ENCODE results near the gene CDH23.

CDH23 gene

GRCh38 chr10:71704816-71705215 lies 308.1 kb downstream of the CDH23 start:
- Mint-ChIP-seq H3K4me1 (ENCODE audit: low read depth) (peaks cover 15% of the 10 kb centered on the region), H3K9me3 (no peaks in the 10 kb centered on the region), H3K27ac (no peak overlapping the region)

GRCh38 chr10:71705582-71705981 lies 308.9 kb downstream of the CDH23 start:
- no peak overlapping the region for H3K4me3 Mint-ChIP-seq
- peaks cover 17% of the 10 kb centered on the region for H3K4me1 Mint-ChIP-seq (ENCODE audit: low read depth)
- H3K36me3 Mint-ChIP-seq (ENCODE audit: low read depth): no peaks in the 10 kb centered on the region
- no peaks in the 10 kb centered on the region for H3K9me3 Mint-ChIP-seq
- H3K27me3 Mint-ChIP-seq (ENCODE audit: low read depth): no peaks in the 10 kb centered on the region
- no peak overlapping the region for H3K27ac Mint-ChIP-seq

More at GRCh38 chr10:71704816-71705215, 308.1 kb downstream of the CDH23 start:
- no peaks in the 10 kb centered on the region for H3K27me3 Mint-ChIP-seq (ENCODE audit: low read depth)
- no peaks in the 10 kb centered on the region for H3K36me3 Mint-ChIP-seq (ENCODE audit: low read depth)
- no peak overlapping the region for H3K4me3 Mint-ChIP-seq

- H3K27ac Mint-ChIP-seq: no peak overlapping the region
- no peak overlapping the region for H3K4me3 Mint-ChIP-seq
- no peaks in the 10 kb centered on the region for H3K9me3 Mint-ChIP-seq
- no peaks in the 10 kb centered on the region for H3K36me3 Mint-ChIP-seq (ENCODE audit: low read depth)
- H3K27me3 Mint-ChIP-seq (ENCODE audit: low read depth): no peaks in the 10 kb centered on the region
- peaks cover 17% of the 10 kb centered on the region for H3K4me1 Mint-ChIP-seq (ENCODE audit: low read depth)
These were observed 309.7 kb downstream of the CDH23 start for GRCh38 chr10:71706216-71707121.

GRCh38 chr10:71707240-71707789 lies 310.6 kb downstream of the CDH23 start:
- H3K27ac Mint-ChIP-seq: no peak overlapping the region
- no peaks in the 10 kb centered on the region for H3K9me3 Mint-ChIP-seq
- no peak overlapping the region for H3K4me3 Mint-ChIP-seq
- H3K36me3 Mint-ChIP-seq (ENCODE audit: low read depth): no peaks in the 10 kb centered on the region
- H3K27me3 Mint-ChIP-seq (ENCODE audit: low read depth): no peaks in the 10 kb centered on the region
- peaks cover 19% of the 10 kb centered on the region for H3K4me1 Mint-ChIP-seq (ENCODE audit: low read depth)

- H3K4me1 Mint-ChIP-seq (ENCODE audit: low read depth): peaks cover 25% of the 10 kb centered on the region
These were observed 311.6 kb downstream of the CDH23 start for GRCh38 chr10:71708301-71708703.

GRCh38 chr10:71708897-71709882 lies 312.5 kb downstream of the CDH23 start:
- Mint-ChIP-seq H3K27ac (peak overlapping the region; percentile 10), H3K27me3 (ENCODE audit: low read depth) (no peaks in the 10 kb centered on the region), H3K4me1 (ENCODE audit: low read depth) (peaks cover 32% of the 10 kb centered on the region), H3K4me3 (no peak overlapping the region), H3K9me3 (no peaks in the 10 kb centered on the region), H3K36me3 (ENCODE audit: low read depth) (no peaks in the 10 kb centered on the region)

More at GRCh38 chr10:71708301-71708703, 311.6 kb downstream of the CDH23 start:
- Mint-ChIP-seq H3K27ac (no peak overlapping the region), H3K36me3 (ENCODE audit: low read depth) (no peaks in the 10 kb centered on the region), H3K4me3 (no peak overlapping the region), H3K27me3 (ENCODE audit: low read depth) (no peaks in the 10 kb centered on the region), H3K9me3 (no peaks in the 10 kb centered on the region)

GRCh38 chr10:71710519-71710918 lies 313.8 kb downstream of the CDH23 start:
- Mint-ChIP-seq H3K4me3 (no peak overlapping the region), H3K36me3 (ENCODE audit: low read depth) (no peaks in the 10 kb centered on the region), H3K4me1 (ENCODE audit: low read depth) (peaks cover 40% of the 10 kb centered on the region), H3K27ac (peak overlapping the region; percentile 41), H3K9me3 (no peaks in the 10 kb centered on the region), H3K27me3 (ENCODE audit: low read depth) (no peaks in the 10 kb centered on the region)

- peaks cover 44% of the 10 kb centered on the region for H3K4me1 Mint-ChIP-seq (ENCODE audit: low read depth)
- H3K36me3 Mint-ChIP-seq (ENCODE audit: low read depth): no peaks in the 10 kb centered on the region
- H3K27ac Mint-ChIP-seq: peak overlapping the region; percentile 95
- H3K4me3 Mint-ChIP-seq: no peak overlapping the region
- H3K27me3 Mint-ChIP-seq (ENCODE audit: low read depth): no peaks in the 10 kb centered on the region
- H3K9me3 Mint-ChIP-seq: no peaks in the 10 kb centered on the region
These were observed 314.4 kb downstream of the CDH23 start for GRCh38 chr10:71711052-71711623.

- Mint-ChIP-seq H3K4me1 (ENCODE audit: low read depth) (peaks cover 44% of the 10 kb centered on the region), H3K4me3 (no peak overlapping the region), H3K9me3 (no peaks in the 10 kb centered on the region)
These were observed 315.4 kb downstream of the CDH23 start for GRCh38 chr10:71712170-71712569.

GRCh38 chr10:71712572-71713134 lies 315.9 kb downstream of the CDH23 start:
- no peaks in the 10 kb centered on the region for H3K36me3 Mint-ChIP-seq (ENCODE audit: low read depth)
- peaks cover 43% of the 10 kb centered on the region for H3K4me1 Mint-ChIP-seq (ENCODE audit: low read depth)
- peak overlapping the region; percentile 95 for H3K27ac Mint-ChIP-seq
- no peaks in the 10 kb centered on the region for H3K27me3 Mint-ChIP-seq (ENCODE audit: low read depth)
- H3K4me3 Mint-ChIP-seq: peak overlapping the region; percentile 64
- H3K9me3 Mint-ChIP-seq: no peaks in the 10 kb centered on the region

More at GRCh38 chr10:71712170-71712569, 315.4 kb downstream of the CDH23 start:
- no peaks in the 10 kb centered on the region for H3K27me3 Mint-ChIP-seq (ENCODE audit: low read depth)
- H3K27ac Mint-ChIP-seq: peak overlapping the region; percentile 95
- H3K36me3 Mint-ChIP-seq (ENCODE audit: low read depth): no peaks in the 10 kb centered on the region

- Mint-ChIP-seq H3K4me1 (ENCODE audit: low read depth) (peaks cover 40% of the 10 kb centered on the region), H3K4me3 (peak overlapping the region; percentile 72), H3K27ac (peak overlapping the region; percentile 95), H3K27me3 (ENCODE audit: low read depth) (no peaks in the 10 kb centered on the region), H3K36me3 (ENCODE audit: low read depth) (no peaks in the 10 kb centered on the region), H3K9me3 (no peaks in the 10 kb centered on the region)
These were observed 316.7 kb downstream of the CDH23 start for GRCh38 chr10:71713135-71714030.

- Mint-ChIP-seq H3K9me3 (no peaks in the 10 kb centered on the region), H3K27ac (peak overlapping the region; percentile 95), H3K36me3 (ENCODE audit: low read depth) (no peaks in the 10 kb centered on the region), H3K27me3 (ENCODE audit: low read depth) (no peaks in the 10 kb centered on the region), H3K4me3 (peak overlapping the region; percentile 72), H3K4me1 (ENCODE audit: low read depth) (peaks cover 40% of the 10 kb centered on the region)
These were observed 317.3 kb downstream of the CDH23 start for GRCh38 chr10:71714031-71714410.

GRCh38 chr10:71714592-71714991 lies 317.9 kb downstream of the CDH23 start:
- H3K27me3 Mint-ChIP-seq (ENCODE audit: low read depth): no peaks in the 10 kb centered on the region
- H3K4me1 Mint-ChIP-seq (ENCODE audit: low read depth): peaks cover 37% of the 10 kb centered on the region
- peak overlapping the region; percentile 95 for H3K27ac Mint-ChIP-seq
- H3K9me3 Mint-ChIP-seq: no peaks in the 10 kb centered on the region
- H3K4me3 Mint-ChIP-seq: peak overlapping the region; percentile 72
- H3K36me3 Mint-ChIP-seq (ENCODE audit: low read depth): no peaks in the 10 kb centered on the region

Data from T-helper 1 cell treated with Interleukin-12 subunit alpha and Interleukin-12 subunit beta and Interleukin-4 antibody, amounts not matched to agents 30 μg/mL and 1 μg/mL, for 36 hours (primary cell).